GM21390 (cell line): ENCODE results near the gene HOXB1.
A peak's percentile ranks its signal among the peaks of the same experiment; 100 is the strongest.
"Not testable (repeated sequence)": the region's sequence is repeated elsewhere in the genome, so short reads cannot be mapped to it uniquely, and the experiment has no call there.

ENCODE experiments used
- ATAC-seq: cut with Tn5 transposase; IDR thresholded peaks from one replicate; pipeline ENCODE4 v1.9.1; 2021; ENCODE audit not compliant: unreplicated experiment

The HOXB1 gene

GRCh38 chr17:48499735-48500434 is 30.9 kb downstream of the HOXB1 start:
- ATAC-seq = no peak

DNA sequence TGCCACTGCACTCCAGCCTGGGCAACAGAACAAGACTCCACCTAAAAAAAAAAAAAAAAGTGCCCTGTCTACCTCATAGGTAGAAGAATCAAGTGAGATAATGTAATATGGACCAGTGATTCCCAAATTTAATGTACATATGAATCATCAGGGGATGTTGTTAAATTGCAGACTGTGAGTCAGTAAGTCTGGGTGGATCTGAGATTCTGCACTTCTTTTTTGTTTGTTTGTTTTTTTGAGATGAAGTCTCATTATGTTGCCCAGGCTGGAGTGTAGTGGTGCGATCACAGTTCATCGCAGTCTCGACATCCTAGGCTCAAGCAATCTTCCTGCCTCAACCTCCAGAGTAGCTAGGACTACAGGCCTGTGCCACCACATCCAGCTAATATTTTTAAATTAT is 31.6 kb downstream of the HOXB1 start:
- no peak for ATAC-seq

DNA sequence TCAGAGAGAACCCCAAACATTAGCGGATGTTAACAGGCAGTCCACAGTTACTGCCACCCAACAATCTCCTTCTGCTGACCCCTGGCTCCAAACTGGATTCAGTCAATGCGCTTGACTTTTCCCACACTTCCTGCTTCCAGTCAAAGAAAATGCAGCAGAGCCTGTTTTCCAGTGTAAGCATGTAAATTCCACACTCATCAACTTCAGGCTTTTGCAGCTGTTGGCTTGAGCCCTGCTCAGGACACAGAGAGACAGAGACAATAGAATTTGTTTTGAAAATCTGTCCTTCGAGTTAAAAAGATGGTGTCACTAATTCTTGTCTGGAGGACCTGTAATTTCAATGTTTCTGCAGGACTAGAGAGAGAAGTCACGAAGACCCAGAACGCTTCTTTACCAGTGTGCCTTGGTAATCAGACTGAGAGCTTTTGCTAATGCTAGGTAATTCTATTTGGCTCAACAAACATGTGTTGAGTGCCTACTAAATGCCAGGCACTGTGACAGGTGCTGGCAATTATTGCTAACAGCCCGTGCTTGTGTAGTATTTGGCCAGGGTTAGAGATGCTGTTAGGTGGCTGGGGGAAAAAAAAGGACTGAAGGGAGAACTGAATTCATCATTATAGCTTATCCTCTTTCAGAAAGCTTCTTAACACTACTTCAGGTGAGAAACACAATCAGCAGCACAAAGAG is 32.5 kb downstream of the HOXB1 start:
- ATAC-seq = no peak

DNA sequence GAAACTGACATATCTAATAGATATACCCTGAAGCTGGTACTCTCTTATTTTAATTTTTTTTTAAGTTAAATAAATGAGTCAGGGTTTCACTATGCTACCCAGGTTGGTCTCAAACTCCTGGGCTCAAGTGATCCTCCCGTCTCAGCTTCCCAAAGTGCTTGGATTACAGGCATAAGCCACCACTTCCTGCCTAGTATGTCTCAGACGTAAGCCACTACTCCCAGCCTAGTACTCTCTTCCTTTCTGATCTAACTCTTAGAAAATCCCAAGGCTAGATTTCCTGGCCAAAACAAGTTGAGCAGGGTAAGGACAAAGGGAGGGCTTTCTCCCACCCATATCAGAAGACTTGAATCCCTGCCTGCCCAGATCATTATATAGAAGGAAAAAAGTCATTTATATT is 33.7 kb downstream of the HOXB1 start:
- ATAC-seq = no peak

DNA sequence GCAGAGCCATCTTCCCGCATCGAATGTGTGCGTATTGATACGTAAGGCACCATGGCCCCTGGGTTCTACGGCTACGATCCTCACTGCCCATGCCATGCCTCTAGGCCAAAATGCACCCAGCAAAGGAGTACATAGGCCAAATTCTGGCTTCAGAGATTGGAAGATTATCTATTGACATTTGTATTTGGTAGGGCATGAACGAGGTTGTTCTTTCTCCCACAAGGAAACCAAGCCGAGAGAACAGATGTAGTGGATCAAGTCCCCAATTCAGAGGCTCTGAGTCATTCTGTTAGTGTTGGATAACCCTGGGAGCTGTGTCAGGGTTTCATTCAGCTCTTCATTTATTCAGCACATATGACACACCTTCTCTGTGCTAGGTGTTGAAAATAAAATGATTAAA is 36.5 kb downstream of the HOXB1 start:
- ATAC-seq = no peak

DNA sequence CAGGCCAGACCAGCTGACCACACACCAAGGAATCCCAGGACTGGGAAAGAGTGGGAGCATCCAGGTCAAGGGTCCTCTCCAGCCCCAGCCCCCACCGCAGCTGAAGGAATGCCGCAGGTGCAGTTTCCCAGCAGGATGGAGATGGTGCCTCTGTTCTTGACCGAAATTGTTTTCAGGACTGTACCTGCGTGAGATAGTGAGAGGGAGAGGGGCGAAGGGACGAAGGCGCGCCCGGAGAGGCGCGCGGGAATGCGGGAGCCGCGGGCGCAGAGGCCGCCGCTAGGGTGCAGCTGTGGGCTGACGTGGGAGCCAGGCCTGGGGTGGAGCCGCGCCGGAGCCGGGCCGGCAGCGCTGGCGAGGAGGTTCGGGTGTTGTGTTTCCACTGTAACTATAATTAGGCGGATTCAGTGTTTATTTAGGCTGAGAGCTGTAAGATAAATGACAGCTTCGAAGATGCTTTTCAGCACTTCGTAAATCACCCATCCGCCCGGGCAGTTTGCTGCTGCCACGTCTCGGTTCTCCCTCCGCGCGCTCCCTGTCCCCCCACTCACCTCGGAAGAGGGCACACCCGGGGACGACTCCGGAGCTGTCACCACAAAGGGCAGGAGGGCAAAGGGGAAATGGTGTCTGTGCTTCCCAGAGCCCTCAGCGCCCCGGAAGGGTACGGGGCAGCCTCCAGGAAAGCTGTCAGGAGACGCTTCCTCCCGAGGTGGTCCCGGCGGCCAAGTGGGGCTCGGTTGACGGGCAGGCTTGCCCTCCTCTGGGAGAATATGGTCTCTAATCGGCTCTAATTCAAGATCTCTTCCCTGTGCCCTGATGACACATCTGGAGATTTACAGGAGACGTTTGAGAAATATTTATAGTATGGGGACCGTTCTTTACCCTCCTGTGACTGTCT is 38.2 kb downstream of the HOXB1 start:
- ATAC-seq = peak; percentile 65

GRCh38 chr17:48491527-48492273 is 39.1 kb downstream of the HOXB1 start:
- no peak for ATAC-seq

DNA sequence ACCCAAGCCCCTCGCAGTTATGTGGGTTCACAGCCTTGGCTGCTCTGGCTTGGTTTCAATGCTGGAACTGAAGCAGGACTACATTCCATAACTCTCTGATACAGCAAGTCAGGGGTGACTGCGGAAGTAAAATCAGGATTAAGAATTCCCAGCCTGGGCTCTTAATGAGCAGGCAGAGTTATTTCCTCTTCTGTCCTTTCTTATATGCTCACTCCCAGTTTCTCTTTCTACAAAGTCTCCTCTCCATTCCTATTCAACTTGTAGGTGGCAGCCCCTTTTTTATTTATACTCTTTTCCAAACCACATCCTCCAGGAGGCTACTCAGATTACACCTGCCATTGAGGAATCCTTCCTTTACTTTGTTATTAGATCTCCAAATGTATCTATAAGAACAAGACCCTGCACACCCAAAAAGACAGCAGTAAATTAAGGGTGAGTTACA is 40.3 kb downstream of the HOXB1 start:
- no peak for ATAC-seq

- ATAC-seq = no peak
Observed at GRCh38 chr17:48489781-48490180, 41.0 kb downstream of the HOXB1 start.

- ATAC-seq = no peak
Observed at GRCh38 chr17:48488548-48489106, 42.2 kb downstream of the HOXB1 start.

- ATAC-seq = no peak
Observed at GRCh38 chr17:48487221-48487620, 43.6 kb downstream of the HOXB1 start.

- ATAC-seq = no peak
Observed at GRCh38 chr17:48486557-48486956, 44.3 kb downstream of the HOXB1 start.

DNA sequence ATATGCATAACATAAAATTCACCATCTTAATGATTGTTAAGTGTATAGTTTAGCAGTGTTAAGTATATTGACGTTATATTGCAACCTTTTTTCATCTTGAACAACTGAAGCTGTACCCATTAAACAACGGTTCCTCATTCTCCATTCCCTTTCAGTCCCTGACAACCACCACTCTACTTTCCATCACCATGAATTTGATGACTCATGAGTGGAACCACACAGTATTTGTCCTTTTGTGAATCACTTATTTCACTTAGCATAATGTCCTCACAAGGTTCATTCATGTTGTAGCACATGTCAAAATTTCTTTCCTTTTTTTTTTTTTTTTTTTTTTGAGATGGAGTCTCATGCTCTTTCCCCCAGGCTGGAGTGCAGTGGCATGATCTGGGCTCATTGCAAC is 46.0 kb downstream of the HOXB1 start:
- no peak for ATAC-seq

DNA sequence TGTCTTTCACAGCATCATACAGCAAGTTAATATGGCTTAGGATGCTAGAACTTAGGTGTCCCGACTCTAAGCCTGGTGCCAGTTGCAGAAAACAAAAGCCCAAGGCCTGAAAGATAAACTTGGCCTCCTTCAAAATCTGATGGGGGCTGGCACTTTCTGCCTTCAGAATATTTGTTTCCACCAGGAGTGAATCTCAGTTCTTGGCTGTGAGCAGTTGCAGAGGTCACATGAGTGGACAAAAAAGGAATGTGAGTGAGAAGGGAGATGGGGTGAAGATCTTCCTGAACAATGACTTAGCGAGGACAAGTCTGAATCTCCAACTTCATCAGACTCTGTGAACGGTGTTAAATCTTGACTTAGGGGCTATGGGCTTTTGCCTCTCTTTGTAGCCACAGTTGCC is 46.6 kb downstream of the HOXB1 start:
- no peak for ATAC-seq

DNA sequence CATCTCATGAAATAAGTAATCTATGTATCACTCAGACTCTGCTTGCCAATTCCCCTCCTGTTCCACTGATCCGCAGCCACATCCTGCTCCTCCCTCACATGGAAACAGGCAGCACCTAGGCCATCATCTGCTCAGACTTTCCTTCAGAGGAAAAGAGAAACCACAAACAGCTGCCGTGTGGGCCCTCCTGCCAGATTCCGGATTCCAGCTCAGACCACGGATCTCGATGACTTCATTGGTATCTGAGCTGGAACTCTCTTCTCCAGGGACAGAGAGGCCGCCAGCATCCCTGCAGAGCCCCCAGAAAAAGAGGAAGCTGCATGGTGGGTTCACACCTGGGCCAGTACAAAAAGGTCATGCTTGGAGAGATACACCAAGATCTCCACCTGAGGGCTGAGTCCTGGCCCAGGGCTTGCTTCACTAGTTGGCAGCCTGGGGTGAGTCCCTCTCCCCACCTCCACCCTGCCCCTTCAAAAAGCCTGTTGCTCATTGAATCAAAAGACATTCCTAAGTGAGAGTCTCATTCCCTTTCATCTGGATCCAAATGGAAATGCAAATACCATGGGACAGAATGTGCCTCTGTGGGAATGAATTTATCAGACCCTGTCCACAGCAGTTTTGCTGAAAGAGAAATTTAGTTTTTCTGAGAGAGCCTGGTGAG is 47.2 kb downstream of the HOXB1 start:
- ATAC-seq = no peak

GRCh38 chr17:48483004-48483403 is 47.8 kb downstream of the HOXB1 start:
- ATAC-seq = no peak

GRCh38 chr17:48482301-48482700 is 48.5 kb downstream of the HOXB1 start:
- not testable (repeated sequence) for ATAC-seq

DNA sequence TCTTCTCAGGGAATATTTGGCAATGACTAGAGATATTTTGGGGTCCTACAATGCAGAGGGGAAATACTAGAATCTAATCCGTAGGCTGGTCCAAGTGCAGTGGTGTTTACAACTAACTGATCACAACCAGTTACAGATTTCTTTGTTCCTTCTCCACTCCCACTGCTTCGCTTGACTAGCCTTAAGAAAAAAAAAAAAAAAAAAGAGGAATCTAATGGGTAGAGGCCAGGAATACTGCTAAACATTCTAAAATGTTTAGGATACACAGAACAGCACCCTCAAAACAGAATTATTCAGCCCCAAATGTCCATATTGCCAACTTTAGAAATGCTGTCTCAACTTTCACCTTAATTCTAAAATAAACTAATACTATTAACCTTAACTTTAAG is 51.8 kb downstream of the HOXB1 start:
- ATAC-seq = no peak
